AG09309 (cell line): ENCODE results near the gene MYO16.

Experiments
- DNase-seq: peaks from one replicate; pipeline ENCODE4 v3.0.0-alpha.2; 2010; ENCODE audit warnings: low read depth
- H3K4me3 ChIP-seq: 2 replicates; pipeline ENCODE4 v1.5.1; 2011; ENCODE audit warnings: mild to moderate bottlenecking, low read depth, low read length, moderate library complexity; ENCODE audit not compliant: control insufficient read depth
- CTCF ChIP-seq: IDR thresholded peaks from 2 replicates; pipeline ENCODE4 v1.5.1; 2011; ENCODE audit warnings: mild to moderate bottlenecking, low read depth, low read length, inconsistent platforms; ENCODE audit not compliant: insufficient read depth, control insufficient read depth; ENCODE audit errors: missing control alignments

The MYO16 gene

DNA sequence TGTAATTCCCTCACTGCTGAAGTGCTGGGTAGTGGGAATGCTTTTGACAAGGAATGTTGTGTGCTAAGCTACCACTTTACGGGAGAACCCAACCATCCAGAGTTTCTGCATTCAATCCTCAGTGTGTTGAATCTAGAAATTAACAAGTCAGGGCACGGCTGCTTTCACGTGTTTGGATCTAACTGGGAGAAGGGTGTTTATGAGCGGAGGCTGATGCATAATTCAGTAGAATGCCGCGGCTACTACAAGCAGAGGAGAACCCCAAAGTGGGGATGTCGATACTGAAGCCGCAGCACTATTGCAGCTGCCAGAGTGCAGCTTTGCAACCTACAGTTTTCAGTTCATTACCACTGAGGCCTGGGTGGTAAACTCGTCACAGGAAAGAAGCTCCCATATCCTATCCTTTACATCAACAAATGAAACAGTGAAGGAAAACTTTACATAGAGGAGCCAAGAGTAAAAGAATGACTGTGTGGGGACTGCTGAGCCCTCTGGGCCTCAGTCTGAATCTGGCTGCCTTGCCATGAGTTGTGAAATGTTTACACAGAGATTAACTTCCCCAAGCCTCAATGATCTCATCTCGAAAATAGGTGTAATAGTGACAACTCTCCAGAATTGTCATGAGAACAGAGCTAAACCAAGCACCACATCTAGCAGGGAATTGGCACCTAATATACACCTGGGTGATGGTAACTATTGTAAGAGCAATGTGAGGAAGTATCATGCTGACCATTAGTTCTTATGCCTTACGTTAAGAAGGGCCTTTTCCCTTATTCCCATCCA is 531.7 kb downstream of the MYO16 start:
- DNase-seq: no peak
- no peak overlapping the region for H3K4me3 ChIP-seq

GRCh38 chr13:109162248-109163036 is 533.0 kb downstream of the MYO16 start:
- H3K4me3 ChIP-seq: no peak overlapping the region
- DNase-seq: no peak

More for the DNA sequence above, 531.7 kb downstream of the MYO16 start:
- no peak for TF ChIP-seq CTCF

DNA sequence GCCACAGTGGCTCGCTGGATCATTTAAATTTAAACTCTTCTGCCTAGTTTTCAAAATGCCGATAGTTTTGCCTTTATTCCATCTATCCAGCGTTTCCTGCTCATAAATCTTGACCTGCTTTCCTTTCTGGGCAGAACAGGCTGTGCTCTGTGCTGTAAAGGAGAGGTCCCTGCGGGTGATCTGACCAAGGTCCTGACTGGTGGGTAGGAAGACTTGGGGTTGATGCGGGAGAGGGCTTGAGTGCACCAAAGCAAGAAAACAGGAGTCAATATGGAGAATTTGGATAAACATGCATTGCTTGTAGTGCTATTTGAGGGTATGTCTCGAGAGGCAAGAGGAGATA is 533.6 kb downstream of the MYO16 start:
- DNase-seq: no peak
- no peak overlapping the region for H3K4me3 ChIP-seq
- TF ChIP-seq CTCF: no peak

More at GRCh38 chr13:109162248-109163036, 533.0 kb downstream of the MYO16 start:
- no peak for TF ChIP-seq CTCF

DNA sequence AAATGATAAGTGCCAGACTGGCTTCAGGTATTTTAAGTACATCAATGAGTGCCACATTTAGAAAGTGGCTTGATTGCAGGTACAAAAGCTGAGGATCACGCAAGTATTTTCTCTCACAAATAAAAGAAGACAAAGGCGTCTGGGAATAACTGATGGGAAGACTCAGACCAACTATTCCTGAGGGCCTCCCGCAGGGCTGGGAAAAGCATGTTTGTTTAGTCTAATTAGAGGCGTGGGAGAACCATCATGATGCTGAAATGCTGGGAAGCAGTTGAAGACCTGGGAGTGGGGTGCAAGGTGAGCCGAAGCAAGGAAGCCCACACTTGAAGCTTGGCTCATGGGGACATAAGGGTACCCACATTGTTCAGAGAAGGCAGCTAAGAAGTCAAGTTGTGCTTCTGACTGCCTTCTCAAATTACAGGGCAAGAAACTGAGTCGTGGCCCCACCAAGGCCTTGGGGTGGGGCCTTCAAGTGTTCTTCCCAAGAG is 536.0 kb downstream of the MYO16 start:
- no peak overlapping the region for H3K4me3 ChIP-seq
- no peak for TF ChIP-seq CTCF
- DNase-seq: no peak

DNA sequence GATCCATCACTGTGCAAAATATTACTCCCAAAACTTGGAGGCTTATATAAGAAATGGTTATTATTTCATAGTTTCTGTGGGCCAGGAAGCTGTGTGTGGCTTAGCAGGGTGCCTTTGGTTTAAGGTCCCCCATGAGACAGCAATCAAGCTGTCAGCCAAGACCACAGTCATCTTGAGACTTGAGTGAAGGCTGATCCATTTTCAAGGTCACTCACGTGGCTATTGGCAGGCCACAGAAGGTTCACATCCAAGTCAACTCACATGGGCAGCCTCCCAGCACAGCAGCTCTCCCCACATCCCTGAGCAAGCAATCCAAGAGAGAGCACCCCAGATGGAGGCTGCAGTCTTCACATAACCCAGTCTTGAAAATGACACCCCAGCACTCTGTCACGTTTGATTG is 537.4 kb downstream of the MYO16 start:
- no peak for TF ChIP-seq CTCF
- H3K4me3 ChIP-seq: no peak overlapping the region
- no peak for DNase-seq

DNA sequence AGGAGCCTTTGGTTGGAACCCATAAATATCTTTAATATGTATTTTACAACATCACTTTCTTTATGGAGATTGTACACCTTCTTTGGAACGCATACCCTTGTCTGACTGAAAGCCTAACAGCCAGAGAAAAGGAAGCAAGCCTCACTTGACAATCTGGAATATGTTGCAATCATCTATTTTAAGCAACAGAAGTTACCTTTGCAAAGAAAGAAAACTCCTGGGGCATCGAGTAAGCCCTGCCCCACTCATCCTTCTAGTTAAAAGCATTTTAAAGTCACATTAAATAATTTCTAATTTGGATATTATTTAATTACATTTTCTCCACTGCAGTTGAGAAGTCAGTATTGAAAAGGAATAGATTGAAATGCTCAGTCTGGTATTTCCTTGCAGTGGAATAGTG is 542.7 kb downstream of the MYO16 start:
- no peak for TF ChIP-seq CTCF
- H3K4me3 ChIP-seq: no peak overlapping the region
- DNase-seq: no peak
